CD4-positive, alpha-beta T cell treated with Interferon gamma for 1 hour (primary cell): Measurements from ENCODE around the gene REEP3.
A peak's percentile ranks its signal among the peaks of the same experiment; 100 is the strongest.
"Not testable (repeated sequence)": the region's sequence is repeated elsewhere in the genome, so short reads cannot be mapped to it uniquely, and the experiment has no call there.

Experiments used
- DNase-seq: peaks from one replicate; pipeline ENCODE4 v3.0.0-alpha.2; 2020

The REEP3 gene, protein sequence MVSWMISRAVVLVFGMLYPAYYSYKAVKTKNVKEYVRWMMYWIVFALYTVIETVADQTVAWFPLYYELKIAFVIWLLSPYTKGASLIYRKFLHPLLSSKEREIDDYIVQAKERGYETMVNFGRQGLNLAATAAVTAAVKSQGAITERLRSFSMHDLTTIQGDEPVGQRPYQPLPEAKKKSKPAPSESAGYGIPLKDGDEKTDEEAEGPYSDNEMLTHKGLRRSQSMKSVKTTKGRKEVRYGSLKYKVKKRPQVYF

GRCh38 chr10:63520500-63521415 is at the start of gene REEP3:
REEP3 (plus strand) TSS chr10:63521401; CDS start chr10:63521546, 145 bp downstream.
- peak; percentile 8 for DNase-seq

- DNase-seq: no peak
Measured at GRCh38 chr10:63474488-63474887, 46.7 kb upstream of the REEP3 start.

GRCh38 chr10:63477927-63478326 is 43.3 kb upstream of the REEP3 start:
- no peak for DNase-seq

DNA sequence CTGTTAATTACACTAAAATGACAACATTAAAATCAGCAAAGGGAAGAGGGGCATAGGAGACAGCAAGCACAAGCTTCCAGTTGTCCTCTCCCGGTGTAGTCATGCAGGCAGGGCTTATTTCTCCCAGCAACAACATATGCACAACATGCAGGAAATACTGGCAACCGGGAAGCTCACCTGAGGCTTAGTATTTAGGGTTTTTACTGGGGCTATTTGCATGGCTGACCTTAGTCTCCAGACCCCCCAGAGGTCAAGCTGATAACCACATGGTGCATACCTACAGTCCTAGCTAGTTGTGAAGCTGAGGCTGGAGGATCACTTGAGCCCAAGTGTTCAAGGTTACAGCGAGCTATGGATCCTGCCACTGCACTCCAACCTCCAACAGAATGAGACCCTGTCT is 42.6 kb upstream of the REEP3 start:
- no peak for DNase-seq

- DNase-seq: no peak
Measured at GRCh38 chr10:63480237-63480636, 41.0 kb upstream of the REEP3 start.

- no peak for DNase-seq
Measured at GRCh38 chr10:63481815-63482421, 39.3 kb upstream of the REEP3 start.

DNA sequence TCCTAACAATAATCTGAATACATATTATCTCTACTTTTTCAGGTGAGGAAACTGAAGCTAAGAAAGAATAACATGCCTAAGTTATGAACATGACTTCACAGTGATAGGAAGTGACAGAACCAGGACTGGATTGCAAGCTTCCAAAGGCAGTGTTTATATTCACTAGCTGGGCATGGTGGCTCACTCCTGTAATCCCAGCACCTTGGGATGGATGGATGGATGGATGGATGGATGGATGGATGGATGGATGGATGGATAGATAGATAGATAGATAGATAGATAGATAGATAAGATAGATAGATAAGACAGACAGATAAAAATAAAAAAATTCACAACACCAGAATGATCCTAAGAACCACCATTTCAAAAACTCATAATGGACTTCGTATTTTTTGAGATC is 37.2 kb upstream of the REEP3 start:
- no peak for DNase-seq

DNA sequence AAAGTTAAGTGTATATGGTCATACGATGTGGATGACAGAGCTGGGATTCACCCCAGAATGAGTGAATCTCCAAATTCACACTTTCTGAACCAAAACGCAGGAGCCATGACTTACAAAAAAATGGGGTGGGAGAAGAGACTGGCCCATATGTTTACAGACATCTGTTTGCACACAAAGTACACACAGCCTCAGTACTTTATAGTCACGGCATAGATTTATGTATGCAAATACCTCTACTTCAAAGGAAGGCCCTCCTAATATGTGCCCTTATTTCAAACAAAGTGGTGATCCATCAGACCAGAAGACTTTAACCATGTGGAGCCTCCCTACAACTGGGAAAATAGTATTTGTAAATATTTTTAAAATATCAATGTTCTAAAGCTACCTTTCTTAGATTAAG is 33.2 kb upstream of the REEP3 start:
- DNase-seq: no peak

DNA sequence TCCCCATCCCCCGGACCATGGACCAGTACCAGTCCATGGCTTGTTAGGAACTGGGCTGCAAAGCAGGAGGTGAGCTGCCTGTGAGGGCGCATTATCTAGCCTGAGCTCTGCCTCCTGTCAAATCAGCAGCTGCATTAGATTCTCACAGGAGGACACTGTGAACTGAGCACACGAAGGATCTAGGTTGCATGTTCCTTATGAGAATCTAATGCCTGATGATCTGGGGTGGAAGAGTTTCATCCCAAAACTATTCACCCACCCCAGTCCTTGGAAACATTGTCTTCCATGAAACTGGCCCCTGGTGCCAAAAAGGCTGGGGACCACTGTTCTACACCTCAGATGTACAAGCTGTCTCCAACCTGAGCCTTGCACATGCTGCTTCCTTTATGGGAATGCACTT is 31.4 kb upstream of the REEP3 start:
- no peak for DNase-seq

DNA sequence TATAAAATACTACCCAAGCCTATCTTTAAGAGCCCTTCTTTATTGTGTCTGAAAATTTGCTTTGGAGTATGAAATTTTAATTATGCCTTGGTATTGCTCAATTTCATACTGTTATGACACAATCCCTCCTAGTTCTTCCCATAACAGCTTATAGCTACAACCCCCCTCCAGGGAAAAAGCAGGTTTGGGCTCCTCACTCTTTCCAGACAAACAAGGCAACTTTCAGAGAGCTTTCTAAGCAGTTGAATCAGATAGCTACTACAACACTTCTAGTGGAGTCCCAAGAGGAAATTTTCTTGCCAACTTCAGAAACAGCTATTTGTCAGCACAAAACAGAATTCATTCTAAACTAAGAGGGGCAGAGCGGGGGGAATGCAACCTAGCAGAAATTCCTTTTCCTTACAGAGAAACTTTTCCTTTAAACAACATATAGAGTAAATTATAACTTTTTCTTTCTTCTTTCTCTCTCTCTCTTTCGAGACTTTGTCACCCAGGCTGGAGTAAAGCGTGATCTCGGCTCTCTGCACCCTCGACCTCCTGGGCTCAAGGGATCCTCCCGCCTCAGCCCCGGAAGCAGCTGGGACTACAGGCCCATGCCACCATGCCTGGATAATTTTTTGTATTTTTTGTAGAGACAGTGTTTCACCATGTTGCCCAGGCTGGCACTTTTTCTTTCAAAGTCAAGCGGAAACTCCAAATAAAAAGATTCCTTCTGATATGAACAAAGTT is 29.4 kb upstream of the REEP3 start:
- DNase-seq: no peak

DNA sequence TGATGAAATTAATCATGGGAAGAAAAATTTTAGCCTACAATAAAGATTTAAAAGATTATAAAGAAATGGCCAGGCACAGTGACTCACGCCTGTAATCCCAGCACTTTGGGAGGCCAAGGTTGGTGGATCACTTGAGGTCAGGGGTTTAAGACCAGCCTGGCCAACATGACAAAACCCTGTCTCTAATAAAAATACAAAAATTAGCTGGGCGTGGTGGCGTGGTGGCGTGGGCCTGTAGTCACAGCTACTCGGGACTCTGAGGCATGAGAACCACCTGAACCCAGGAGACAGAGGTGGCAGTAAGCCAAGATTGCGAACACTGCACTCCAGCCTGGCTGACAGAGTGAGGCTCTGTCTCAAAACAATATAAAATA is 28.9 kb upstream of the REEP3 start:
- DNase-seq: not testable (repeated sequence)

DNA sequence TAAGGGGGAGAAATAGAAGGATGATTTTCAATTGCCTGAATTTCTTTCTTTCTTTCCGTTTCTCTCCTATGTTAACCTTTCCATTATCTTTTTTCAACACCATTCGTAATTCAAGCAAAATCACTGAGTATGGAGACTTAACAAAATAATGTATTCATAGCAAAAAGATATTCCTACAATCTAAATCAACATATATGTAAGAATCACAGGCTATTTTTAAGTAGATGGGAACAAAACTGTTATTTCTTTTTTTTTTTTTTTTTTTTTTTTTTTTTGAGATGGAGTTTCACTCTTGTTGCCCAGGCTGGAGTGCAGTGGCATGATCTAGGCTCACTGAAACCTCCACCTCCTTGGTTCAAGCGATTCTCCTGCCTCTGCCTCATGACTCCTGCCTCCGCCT is 28.2 kb upstream of the REEP3 start:
- DNase-seq: no peak

DNA sequence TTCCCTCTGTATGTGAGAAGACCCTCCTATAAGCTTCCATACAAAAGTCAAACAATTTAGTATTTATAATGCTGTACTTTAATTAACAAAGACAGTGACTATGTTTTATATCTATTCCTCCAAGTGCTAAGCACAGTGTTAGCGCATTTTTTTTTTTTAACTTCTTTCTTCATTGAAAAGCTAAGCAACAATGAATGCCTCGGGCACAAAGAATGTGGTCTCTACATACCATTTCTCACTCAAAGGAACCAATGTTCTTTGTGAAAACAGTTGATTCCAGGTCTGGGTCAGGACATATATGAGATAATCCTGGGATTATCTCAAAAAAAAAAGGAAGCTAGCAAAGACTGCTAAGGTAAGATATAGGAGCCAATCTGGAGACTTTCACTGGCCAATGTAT is 26.2 kb upstream of the REEP3 start:
- DNase-seq: no peak

DNA sequence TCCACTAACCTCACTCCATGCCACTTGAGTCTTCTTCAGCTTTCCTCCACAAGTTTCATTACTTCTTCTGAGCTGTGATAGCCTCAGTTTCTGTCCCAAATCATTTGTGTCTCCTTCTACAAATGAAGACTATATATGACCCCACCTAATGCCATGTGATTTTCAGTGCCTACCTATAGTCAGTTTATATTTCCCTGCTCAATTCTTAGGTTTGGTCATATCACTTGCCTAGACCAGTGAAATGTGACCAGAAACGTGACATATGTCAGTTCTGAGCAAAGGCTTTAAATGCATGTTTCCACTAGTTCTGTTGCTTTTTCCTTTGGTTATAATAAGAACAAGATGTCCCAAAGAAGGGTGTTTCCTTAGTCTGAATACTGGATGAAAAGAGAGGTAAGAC is 24.6 kb upstream of the REEP3 start:
- DNase-seq: no peak

DNA sequence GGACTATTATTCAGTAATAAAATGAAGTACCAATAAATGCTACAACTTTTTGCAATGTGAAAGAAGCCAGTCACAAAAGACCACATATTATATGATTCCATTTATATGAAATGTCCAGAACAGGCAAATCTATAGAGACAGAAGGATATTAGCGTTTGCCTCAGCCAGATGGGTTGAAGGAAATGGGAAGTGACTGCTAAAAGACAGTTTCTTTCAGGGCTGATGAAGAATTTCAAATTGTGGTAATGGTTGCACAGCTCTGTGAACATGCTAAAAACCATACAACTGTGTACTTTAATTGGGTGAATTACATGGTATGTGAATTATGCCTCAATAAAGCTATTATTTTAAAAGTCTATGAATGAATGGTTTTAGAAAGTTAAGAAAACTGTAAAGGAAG is 23.9 kb upstream of the REEP3 start:
- no peak for DNase-seq

DNA sequence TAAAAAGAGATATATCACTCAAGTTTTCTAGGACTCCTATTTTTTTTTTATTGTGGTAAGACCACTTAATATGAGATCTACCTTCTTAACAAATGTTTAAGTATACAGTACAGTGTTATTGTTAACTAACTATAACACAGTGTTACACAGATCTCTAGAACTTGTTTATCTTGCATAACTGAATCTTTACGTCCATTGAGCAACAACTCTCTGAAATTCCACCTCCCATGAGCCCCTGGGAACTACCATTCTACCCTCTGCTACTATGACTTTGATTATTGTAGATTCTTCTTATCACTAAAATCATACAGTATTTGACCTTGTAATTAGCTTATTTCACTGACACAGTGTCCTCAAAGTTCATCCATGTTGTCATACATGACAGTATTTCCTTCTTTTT is 22.5 kb upstream of the REEP3 start:
- no peak for DNase-seq

DNA sequence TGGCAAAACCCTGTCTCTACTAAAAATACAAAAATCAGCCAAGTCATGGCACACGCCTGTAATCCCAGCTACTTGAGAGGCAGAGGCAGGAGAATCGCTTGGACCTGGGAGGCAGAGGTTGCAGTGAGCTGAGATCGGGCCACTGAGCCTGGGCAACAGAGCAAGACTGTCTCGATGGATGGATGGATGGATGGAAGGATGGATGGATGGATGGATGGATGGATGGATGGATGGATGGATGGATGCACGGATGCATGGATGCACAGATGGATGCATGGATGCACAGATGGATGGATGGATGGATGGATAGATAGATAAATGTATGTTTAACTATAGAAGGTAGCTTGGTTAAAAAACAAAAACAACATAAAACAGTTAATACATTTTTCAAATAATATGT is 20.6 kb upstream of the REEP3 start:
- DNase-seq: not testable (repeated sequence)

DNA sequence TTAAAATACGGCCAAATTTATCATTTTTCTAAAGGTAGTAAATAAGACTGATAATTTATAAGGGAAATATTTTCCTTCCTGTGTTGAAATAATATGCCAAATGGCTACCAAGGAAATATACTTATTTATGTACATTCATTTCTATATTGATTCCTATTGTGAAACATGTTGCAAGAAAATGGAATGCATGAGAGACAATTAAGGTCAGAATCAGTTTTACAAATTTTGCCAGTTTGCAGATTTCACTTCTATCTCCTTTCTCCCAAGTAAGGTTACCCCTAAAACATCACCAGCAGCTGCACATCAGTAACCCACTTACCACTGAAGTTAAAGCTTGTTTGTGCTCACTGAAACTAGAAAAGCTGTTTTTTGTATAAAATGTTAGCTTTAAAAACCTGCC is 19.2 kb upstream of the REEP3 start:
- DNase-seq: no peak

DNA sequence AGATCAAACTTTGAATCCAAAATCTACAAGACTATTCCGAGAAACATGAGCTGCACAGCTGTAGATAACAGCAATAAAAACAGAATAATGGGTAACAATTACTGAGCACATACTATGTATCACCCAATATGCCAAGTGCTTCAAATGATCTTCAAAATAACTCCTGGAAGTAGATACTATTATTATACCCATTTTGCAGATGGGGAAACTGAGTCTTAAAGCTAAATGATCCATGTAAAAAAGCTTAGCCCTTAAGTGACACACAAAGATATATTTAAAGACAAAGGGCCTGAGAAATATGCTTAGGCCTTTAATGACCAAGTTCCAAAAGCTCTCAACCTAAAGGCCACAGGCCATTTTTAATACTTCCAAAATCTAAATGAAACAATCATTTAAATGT is 18.4 kb upstream of the REEP3 start:
- no peak for DNase-seq

DNA sequence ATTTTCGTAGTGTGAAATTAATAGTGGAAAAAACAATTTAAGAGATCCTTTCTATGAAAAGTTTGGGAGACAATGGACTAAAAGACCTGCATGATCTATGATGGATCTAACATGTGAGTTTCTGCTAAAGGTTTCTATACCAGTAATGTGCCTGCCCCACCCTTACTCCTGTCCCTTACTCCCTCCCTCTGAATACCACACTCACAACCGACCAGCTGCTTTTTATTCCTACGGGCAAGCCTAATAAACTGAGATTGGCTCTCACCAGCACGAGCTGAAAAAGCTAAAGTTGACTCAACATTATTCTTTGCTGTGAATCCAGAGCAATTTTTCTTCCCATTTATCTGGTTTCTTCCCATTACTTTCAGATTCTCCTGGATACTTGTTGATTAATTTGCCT is 17.8 kb upstream of the REEP3 start:
- DNase-seq: no peak

- no peak for DNase-seq
Measured at GRCh38 chr10:63504145-63504881, 16.9 kb upstream of the REEP3 start.

DNA sequence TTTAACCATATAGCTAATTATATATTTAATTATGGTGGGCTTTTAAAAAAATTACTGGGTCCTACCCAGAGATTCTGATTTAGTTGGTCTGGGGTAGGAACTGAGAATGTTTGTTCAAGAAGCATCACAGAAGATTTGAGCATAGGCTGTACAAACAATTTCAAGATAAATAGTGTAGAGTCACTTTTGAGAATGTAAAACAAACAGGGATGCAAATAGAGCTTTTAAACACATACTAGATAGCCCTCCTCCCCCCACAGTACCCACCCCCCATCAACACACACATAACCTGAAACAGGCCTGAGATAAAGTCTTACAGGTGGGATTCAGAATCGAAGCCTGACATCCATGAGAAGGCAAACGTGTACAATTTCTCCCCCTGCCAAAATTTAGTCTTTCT is 15.6 kb upstream of the REEP3 start:
- no peak for DNase-seq

DNA sequence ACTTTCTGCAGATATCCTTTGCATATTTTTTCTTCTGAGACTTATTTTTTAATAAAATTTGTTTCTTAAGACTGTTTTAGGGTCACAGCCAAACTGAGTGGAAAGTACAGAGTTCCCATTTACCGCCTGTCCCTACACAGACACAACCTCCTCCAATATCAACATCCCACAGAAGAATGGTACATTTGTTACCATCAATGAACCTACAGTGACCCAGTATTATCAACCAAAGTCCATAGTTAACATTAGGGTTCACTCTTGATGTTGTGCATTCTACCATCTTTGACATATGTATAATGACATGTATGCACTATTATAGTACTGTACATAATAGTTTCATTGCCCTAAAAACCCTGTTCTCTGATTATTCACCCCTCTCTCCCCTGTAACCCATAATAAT is 14.6 kb upstream of the REEP3 start:
- DNase-seq: no peak
